GM21367 (cell line): ENCODE results near the gene SUN2.
"Not testable (repeated sequence)": the region's sequence is repeated elsewhere in the genome, so short reads cannot be mapped to it uniquely, and the experiment has no call there.

Experiments used
- ATAC-seq: cut with Tn5 transposase; IDR thresholded peaks from one replicate; pipeline ENCODE4 v1.9.1; 2021; ENCODE audit not compliant: unreplicated experiment

Gene SUN2, protein sequence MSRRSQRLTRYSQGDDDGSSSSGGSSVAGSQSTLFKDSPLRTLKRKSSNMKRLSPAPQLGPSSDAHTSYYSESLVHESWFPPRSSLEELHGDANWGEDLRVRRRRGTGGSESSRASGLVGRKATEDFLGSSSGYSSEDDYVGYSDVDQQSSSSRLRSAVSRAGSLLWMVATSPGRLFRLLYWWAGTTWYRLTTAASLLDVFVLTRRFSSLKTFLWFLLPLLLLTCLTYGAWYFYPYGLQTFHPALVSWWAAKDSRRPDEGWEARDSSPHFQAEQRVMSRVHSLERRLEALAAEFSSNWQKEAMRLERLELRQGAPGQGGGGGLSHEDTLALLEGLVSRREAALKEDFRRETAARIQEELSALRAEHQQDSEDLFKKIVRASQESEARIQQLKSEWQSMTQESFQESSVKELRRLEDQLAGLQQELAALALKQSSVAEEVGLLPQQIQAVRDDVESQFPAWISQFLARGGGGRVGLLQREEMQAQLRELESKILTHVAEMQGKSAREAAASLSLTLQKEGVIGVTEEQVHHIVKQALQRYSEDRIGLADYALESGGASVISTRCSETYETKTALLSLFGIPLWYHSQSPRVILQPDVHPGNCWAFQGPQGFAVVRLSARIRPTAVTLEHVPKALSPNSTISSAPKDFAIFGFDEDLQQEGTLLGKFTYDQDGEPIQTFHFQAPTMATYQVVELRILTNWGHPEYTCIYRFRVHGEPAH

DNA sequence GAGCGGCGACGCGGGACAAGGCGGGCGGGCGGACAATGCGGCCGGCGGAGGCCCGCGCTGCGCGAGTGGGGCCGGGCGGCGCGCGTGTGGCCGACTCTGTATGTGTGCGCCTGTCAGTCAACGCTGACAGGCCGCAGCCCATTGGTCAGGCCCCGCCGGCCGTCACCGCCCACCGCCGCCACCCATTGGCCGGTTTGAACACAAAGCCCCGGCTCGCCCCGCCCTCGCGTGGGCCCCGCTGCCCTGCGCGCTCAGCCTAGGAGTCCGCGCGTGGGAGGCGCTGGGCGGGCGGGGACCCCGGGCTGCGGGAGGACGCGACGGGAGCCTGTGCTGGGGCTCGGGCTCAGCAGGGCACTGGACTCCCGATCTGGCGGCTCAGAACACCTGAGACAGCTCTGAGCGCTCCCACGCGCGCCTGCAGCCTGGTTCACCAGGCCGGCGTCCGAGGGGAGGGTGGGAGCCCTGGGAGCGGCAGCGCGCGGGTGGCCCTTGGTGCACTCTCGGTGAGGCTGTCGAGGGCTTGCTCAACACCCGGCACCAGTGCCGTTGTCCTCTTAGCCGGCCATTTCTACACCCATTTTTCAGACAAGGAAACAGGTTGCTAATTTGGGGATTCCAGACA lies at the start of gene SUN2:
SUN2 (minus strand) TSS at position 88 of the 622 bp plus-strand sequence. CDS start 3,370 bp downstream, outside the sequence.
- peak; percentile 56 for ATAC-seq

DNA sequence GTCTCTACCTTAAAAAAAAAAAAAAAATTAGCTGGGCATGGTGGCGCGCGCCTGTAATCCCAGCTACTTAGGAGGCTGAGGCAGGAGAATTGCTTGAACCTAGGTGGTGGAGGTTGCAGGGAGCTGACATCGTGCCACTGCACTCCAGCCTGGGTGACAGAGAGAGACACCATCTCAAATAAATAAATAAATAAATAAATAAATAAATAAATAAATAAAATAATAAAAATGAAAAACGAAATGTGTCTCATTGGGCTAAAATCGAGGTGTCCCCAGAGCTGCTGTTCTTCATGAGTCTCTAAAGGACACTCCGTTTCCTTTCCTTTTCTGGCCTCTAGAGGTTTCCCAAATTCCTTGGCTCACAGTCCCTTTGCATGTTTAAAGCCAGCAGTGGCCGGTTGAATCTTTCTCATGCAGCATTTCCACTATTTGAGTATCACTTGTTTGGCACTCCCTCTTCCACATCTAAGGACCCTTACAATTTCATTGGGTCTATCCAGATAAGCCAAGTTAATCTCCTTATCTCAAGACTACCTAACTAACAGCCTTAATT lies 49.3 kb upstream of the SUN2 start:
- not testable (repeated sequence) for ATAC-seq

DNA sequence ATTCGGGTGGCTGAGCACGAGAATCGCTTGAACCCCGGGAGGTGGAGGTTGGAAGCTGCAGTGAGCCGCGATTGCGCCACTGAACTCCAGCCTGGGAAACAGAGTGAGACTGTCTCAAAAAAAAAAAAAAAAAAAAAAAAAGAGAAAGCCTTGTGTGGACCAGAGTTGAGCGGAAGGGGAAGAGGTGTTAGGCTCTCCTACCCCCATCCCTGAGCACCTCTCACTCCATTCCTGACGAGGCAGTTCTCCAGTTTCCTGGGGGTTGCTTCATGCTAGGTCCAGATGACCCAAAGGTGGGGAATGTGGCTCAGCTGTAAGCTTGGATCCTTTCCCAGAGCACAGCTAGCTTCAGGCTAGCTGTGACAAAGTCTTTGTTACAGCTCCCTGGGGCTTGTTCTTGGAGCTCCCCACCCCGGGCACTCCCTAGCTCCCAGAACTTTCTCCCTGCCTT lies 46.9 kb upstream of the SUN2 start:
- ATAC-seq = no peak

DNA sequence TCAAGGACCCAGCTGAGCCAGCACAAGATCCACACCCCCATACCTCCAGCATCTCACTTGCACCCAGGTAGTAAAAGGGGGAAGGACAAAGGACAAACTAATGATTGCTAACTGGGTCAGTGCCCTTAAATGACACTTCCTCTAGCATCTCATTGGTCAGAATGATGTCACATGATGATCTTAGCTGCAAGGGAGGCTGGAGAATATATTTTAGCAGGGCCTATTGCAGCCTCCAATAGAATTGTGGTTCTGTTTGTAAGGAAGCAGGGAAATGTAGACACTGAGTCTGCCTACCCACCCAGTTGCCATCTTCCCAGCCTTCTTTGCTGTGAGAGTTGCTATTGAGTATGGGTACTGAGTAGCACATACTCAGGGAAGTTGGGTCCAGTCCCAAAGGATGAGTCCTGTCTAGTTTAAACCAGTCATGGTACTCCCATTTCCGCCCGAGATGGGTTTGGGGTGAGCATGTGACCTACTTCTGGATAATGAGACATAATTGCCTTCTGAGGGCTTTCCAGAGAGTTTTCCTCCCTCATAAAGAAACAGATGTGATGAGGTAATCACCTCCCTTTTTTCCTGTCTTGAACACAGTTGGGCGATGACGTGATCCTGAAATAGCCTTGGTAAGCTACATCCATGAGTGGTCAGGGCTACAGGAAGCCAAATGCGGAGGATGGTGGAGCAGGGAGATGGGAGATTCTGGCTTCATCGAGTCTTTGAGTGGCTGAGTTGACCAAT lies 43.6 kb upstream of the SUN2 start:
- no peak for ATAC-seq

DNA sequence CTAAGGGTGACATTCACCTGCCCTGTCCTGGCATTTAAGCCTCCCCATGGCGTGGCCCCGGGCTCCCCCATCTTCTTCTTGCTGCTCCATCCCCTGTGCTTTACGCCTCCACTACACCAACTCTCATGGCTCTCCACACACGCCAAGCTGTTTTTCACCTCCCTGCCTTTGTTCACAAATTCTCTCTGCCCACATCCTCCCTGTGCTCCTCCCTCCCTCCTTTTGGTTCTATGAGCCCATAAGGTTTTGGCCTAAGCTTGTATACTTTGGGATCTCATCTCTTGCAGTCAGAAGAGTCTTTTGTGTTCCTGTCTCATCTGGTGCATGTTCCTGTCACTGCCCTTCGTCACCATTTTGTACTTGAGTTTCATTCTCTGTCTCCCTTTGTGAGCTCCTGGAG lies 42.7 kb upstream of the SUN2 start:
- ATAC-seq = no peak

DNA sequence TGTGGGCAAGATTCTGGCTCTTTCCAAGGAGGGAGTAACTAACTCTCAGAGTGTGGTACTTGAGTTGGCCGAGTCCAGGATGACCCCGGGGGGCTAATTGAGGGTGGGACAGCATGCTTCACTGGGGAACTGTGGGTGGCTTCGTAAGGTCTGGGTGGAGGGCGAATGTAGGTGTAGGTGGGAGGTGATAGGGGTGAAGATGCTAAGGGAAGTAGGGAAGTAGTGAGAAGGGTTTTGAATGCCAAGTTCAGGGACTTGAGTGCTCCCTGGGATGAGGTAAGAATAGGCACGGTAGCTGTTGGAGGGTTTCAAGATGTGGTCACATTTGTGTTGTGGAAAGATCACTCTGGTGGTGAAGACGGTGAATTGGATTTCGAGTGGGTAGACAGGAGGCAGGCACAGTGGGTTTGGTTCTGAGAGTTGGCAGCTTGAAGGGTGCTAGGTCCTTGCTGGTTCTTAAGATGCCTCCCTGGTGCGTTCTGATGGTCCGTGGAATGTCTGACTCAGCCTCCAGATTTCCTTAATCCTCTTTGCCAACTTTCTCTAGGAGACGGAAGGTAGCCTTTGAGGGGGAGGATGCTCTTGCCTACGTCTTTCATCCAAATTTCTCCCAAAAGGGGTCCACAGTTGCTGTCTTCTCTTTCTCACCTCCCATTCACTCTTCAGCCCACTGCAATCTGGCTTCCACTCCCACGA lies 40.6 kb upstream of the SUN2 start:
- no peak for ATAC-seq

DNA sequence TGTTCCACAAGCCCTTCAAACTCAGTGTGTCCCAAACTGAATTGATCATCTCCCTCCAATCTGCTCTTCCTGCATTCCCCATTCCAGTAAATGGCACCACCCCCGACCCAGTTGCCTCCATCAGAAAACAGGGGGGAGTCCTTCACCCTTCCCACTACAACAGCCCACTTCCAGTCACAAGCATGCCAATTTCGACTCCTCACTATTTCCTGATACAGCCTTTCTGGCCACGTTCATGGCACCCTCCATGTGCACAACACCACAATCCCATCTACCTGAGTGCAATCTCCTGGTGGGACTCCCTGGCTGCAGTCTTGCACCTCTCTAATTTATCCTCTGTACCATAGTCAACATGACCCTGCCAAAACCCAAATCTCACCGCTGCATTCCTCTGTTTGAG lies 39.8 kb upstream of the SUN2 start:
- ATAC-seq = no peak

DNA sequence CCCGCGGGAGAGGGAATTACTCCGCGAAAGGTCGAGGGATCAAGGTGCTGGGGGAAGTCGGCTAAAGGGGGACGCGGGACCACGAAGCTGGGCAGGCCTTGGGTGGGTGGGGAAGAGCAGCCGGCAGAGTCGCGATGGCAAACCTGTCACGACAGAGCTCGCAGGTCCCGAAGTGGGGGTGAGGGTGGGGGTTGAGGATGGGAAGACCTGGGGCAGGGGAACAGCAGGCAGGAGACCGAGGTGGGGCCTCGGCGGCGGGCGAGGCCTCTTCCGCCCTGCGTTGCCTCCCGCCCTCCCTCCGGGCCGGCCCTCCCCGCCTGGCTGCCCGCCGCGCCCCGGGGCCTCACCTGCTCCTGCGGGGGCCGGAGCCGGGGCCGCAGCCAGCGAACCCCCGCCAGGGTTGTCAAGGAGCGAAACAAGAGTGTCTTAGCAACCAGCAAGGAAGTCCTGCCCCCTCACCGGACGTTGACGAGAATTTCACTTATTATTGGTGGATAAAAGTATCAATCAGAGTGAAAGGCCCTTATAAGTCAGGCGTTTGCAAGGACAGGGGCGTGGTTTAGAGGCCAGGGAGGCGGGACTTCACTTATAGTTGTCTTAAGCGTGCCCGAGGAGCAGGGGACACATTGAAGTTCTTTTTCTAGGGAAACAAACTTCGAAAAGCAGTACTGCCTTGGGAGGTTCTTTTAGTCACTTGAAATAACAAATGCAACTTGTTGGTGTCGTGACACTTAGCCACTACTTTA lies 38.1 kb upstream of the SUN2 start, which contains the start of gene DNAL4:
DNAL4 (minus strand) TSS at position 423 of the 746 bp plus-strand sequence. CDS start 11,412 bp downstream, outside the sequence.
- peak; percentile 81 for ATAC-seq

DNA sequence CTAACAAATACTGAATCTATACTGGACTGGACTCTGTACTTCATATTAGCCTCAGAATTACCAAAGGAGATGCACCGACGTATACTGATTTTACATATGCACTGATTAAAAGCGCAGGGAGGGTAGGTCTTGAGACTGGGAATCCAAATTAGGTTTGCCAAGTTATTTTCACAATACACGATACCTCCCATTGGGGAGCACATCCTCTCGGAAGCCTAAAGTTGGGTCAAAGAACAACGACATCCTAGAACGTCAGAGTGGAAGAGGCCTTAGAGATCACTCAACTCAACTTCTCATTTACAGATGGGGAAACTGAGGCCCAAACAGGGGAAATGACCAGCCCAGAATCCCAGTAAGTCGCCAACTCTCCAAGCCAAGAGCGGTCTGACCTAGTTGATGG lies 37.5 kb upstream of the SUN2 start:
- no peak for ATAC-seq

DNA sequence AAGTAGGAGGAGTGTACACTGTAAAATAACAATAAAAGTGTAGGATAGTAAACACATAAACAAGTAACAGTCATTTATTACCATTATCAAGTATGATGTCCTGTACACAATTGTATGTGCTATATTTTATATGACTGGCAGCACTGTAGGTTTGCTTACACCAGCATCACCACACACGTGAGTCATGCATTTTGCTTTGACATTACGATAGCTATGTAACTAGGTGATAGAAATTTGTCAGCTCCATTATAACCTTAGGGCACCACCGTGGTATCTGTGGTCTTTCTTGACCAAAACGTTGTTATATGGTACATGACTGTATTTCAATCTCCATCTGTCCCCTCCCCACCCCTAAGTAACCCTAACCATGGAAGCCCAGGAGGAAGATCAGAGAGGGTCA lies 37.0 kb upstream of the SUN2 start:
- no peak for ATAC-seq

DNA sequence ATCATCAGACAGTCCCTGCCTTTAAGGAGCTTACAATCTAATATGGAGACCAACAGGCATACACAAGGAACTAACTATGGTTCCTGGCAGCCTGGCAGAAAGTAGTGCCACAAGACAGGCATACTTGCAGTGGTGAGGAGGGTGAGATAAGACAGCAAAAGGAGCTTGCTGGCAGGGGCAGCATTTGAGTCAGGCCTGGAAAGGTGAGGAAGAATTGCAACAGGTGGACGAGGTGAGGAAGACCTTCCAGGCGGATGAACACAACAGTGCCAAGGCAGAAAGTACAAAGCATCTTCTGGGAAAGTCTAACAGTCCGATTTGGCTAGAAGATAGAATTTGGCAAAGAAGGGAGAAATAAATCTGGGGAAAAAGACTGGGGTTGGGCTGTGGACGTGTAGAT lies 33.8 kb upstream of the SUN2 start:
- ATAC-seq = no peak

DNA sequence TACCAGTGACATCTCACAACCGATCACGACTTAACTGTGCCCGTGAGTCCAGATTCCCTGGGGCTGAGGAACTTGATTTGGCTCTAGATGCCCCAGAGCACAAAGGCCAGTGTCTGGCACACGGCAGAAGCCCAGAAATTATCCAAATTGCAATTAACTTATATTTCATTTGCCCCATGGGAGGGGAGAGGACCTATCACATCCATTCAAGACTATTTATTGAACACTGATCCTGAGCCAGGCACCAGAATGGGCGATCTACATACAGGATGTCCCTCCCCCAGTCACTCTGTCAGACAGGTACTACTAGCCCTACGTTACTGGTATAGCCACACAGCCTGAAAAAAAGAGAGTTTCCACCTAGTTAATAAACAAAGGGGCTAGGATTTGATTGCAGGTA lies 33.0 kb upstream of the SUN2 start:
- ATAC-seq = no peak

DNA sequence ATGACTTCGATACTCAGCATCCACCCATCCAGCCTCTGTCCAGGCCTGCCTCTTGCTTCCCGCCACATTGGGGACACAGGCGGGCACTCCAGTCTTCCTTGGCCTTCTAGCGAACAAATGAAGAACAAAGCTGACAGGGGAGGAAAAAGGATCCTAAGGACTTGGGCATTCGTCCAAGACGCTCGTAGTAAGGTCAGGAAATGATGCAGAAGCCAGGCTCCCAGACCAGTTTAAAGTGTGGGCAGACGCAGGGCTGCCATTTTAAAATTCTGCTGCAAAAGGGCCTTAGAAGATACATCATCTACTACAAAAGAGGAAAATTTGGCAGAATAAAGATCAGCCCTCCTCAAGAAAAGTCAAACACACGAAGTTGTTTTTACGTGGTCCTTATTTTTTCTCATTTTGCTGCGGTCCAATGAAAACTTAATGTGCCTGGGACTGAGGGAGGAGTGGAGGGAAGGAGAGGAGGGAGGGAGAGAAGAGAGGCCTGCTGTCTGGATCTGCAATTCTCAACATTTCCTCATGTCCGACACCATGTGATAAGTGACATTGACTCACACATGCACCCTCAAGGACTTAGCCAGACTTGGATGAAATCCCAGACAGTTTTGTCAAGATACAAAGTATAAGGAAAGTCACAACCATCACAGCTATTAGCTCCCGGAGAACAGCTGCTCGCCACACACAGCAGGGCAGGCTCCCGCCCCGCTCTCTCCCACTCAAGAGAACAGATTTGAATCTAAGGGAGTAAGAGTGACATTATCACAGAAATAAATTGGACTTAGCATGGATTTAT lies 32.4 kb upstream of the SUN2 start:
- no peak for ATAC-seq

DNA sequence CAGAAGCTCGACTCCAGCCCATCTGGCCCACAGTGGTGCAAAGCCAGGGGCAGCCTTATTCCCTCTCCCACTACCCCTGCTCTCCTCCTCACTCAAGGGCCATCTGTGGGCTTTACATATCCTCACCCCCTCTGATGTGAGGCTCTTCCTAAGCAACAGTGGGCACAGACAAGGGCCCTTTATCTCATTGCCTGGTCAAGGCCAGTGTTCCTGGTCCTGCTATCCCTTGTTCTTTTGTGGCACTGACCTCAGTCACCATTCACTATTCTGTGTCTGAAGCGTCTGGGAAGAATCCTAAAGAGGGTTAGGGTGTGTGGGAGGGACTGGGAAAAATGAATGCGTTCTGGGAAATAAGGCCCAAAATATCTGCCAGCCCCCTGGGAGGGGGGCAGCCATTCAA lies 30.8 kb upstream of the SUN2 start:
- no peak for ATAC-seq

DNA sequence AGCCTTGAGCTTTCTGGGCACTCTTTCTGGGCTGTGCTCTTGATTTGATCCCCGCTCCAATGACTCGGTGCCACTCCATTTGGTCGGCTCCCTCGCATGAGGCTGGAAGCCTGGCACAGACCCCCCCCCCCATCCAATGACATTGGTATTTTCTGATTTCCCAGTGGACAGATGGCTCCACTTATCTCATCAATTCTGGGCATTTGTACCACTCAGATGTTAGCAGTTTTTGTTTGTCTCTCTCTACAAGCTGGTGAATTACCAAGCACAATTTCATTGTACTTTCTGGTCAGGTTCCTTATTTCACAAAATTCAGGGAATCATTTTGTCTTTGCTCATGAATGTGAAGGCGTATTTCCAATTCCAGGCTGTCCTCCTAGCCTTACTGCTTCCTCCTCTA lies 29.1 kb upstream of the SUN2 start:
- no peak for ATAC-seq

DNA sequence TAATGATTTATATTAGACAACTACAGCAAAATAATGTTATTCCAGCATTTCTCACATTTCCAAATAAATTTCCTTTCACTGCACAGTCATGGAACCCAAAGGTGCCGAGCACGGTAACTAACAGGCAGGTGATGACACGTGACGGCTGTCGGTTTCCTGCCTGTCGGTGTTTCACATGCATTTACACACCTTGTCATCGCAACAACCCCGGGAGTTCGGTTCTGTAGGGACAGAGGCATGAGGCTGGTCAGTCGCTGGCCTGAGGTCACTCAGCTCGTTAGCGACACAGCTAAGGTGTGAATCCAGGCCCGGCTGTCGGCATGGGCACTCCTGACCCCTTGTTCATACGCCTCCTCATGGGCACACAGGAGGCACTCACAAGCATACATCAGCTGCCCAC lies 28.2 kb upstream of the SUN2 start:
- ATAC-seq = no peak

DNA sequence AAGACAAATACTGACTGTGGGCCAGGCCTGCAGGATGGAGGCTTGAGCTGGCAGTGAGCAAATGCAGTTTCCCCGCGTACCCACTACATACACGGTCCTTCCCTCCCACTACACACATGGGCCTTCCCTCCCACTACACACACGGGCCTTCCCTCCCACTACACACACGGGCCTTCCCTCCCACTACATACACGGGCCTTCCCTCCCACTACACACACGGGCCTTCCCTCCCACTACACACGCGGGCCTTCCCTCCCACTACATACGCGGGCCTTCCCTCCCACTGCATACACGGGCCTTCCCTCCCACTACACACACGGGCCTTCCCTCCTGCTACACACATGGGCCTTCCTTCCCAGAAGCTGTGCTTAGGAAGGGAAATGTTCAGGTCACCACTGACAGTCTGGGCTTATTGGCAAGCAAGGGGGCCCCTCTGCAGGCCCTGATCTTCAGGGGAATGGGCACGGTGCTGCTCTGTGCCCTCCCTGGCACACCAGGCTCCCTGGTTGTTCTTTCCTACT lies 27.4 kb upstream of the SUN2 start:
- ATAC-seq = no peak

DNA sequence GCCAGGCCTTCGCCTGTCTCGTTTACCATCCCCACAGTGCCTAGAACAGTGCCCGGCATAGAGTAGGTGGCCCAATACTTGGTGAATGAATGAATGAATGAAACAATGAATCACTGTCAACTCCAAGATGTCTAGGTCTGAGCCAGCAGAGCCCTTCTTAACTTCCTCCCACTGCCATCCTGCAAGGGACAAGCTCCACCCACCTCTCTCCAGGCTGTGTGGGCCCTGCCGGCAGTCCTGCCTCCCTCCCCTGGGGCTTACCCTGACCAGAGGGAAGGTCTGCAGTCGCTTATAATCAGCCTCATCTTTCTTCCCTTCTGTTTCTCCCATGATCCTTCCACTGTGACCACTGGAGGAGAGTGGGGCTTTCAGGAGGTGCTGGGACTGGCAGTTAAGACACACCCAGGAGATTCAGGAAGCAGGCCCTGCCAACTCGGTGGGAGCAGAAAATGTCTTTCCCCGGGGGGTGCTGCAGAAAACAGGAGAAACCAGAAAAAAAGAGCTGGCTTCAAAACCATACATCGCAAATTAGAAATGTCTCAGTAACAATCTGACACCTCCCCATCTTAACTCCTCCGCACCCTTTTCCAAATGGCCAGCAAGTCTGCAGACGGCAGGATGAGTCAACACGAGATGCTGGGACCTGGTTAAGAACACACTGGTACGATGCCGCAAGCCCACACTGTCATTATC lies 26.8 kb upstream of the SUN2 start:
- no peak for ATAC-seq
